Activated CD8-positive, alpha-beta memory T cell treated with anti-CD3 and anti-CD28 coated beads for 48 hours (primary cell): Measurements from ENCODE around the gene DAD1.
"Not testable (repeated sequence)": the region's sequence is repeated elsewhere in the genome, so short reads cannot be mapped to it uniquely, and the experiment has no call there.

ENCODE experiments used
- DNase-seq, 3 experiments: peaks; one replicate each; pipeline ENCODE4 v3.0.0-alpha.2; 2020; ENCODE audit warnings: low read depth in 2 of 3, low spot score in 2 of 3

Gene DAD1

GRCh38 chr14:22599349-22599748, 10.3 kb upstream of the DAD1 start:
- no peak for DNase-seq

GRCh38 chr14:22598896-22599244, 9.8 kb upstream of the DAD1 start:
- no peak for DNase-seq

GRCh38 chr14:22598099-22598895, 9.3 kb upstream of the DAD1 start, which contains the start of gene ABHD4:
Gene ABHD4, plus strand, starts transcription at chr14:22598300. Its CDS starts 7 bp downstream, at chr14:22598307.
- DNase-seq: peak; percentile 26 to 39 (median 32)

GRCh38 chr14:22597771-22598098, 8.7 kb upstream of the DAD1 start:
- no peak for DNase-seq

- no peak for DNase-seq
These were observed 8.2 kb upstream of the DAD1 start for GRCh38 chr14:22597265-22597664.

GRCh38 chr14:22596354-22596879, 7.4 kb upstream of the DAD1 start:
- DNase-seq: no peak

- no peak for DNase-seq
These were observed 5.2 kb upstream of the DAD1 start for GRCh38 chr14:22594156-22594716.

- no peak for DNase-seq
These were observed 4.6 kb upstream of the DAD1 start for GRCh38 chr14:22593601-22594000.

- DNase-seq: no peak
These were observed 4.2 kb upstream of the DAD1 start for GRCh38 chr14:22593189-22593588.

GRCh38 chr14:22588526-22589095, 413 bp downstream of the DAD1 start:
- no peak for DNase-seq

GRCh38 chr14:22587677-22588422, 1.2 kb downstream of the DAD1 start:
- not testable (repeated sequence) for DNase-seq

- no peak for DNase-seq
These were observed 1.8 kb downstream of the DAD1 start for GRCh38 chr14:22587247-22587646.

- DNase-seq: no peak
These were observed 5.0 kb downstream of the DAD1 start for GRCh38 chr14:22583994-22584393.

GRCh38 chr14:22580625-22581024, 8.4 kb downstream of the DAD1 start:
- DNase-seq: no peak

GRCh38 chr14:22579881-22580280, 9.1 kb downstream of the DAD1 start:
- DNase-seq: no peak

GRCh38 chr14:22579236-22579635, 9.8 kb downstream of the DAD1 start:
- DNase-seq: no peak

GRCh38 chr14:22577334-22577908, 11.6 kb downstream of the DAD1 start:
- no peak for DNase-seq

GRCh38 chr14:22573804-22574203, 15.2 kb downstream of the DAD1 start:
- DNase-seq: no peak

- DNase-seq: no peak
These were observed 16.4 kb downstream of the DAD1 start for GRCh38 chr14:22572562-22573058.

- no peak for DNase-seq
These were observed 18.7 kb downstream of the DAD1 start for GRCh38 chr14:22570132-22570949.
